GM23338 (cell line): ENCODE results near the gene FTCD. TPM values are rescaled to one million over a fixed set of nuclear protein-coding genes. Genes with fewer than 3 reads are reported as not detected.
"Not testable (repeated sequence)": the region's sequence is repeated elsewhere in the genome, so short reads cannot be mapped to it uniquely, and the experiment has no call there.

Experiments used
- ATAC-seq: fragments of 200-7000 bp; cut with Tn5 transposase; 3 replicates; pipeline ENCODE4 v1.9.1; 2020
- DNase-seq: peaks from one replicate; pipeline ENCODE4 v3.0.0-alpha.2; 2015; ENCODE audit warnings: low spot score
- H2AFZ ChIP-seq: fragments of 200-600 bp; sonication (generic); 2 replicates; pipeline ENCODE4 v1.8.0; 2016; ENCODE audit warnings: antibody characterized with exemption, mild to moderate bottlenecking, moderate library complexity
- H3F3A ChIP-seq: fragments of 200-600 bp; sonication (generic); replicated peaks from 2 replicates; pipeline ENCODE4 v1.8.0; 2017; ENCODE audit warnings: antibody characterized with exemption, mixed run types, low read depth
- H3K27ac ChIP-seq: fragments of 200-600 bp; sonication (generic); 2 replicates; pipeline ENCODE4 v1.6.1; 2016; ENCODE audit warnings: low read depth
- H3K27me3 ChIP-seq: fragments of 200-600 bp; sonication (generic); 2 replicates; pipeline ENCODE4 v1.8.0; 2016; ENCODE audit warnings: mild to moderate bottlenecking, mixed run types, moderate library complexity; ENCODE audit not compliant: insufficient read depth
- H3K36me3 ChIP-seq: fragments of 200-600 bp; sonication (generic); 2 replicates; pipeline ENCODE4 v1.8.0; 2016; ENCODE audit warnings: mild to moderate bottlenecking; ENCODE audit not compliant: insufficient read depth
- H3K4me1 ChIP-seq: fragments of 200-600 bp; sonication (generic); 2 replicates; pipeline ENCODE4 v1.8.0; 2016; ENCODE audit warnings: mild to moderate bottlenecking, moderate library complexity; ENCODE audit not compliant: insufficient read depth
- H3K4me2 ChIP-seq: fragments of 200-600 bp; sonication (generic); 2 replicates; pipeline ENCODE4 v1.7.1; 2017; ENCODE audit warnings: mixed run types
- H3K4me3 ChIP-seq: fragments of 200-600 bp; sonication (generic); 2 replicates; pipeline ENCODE4 v1.6.1; 2016; ENCODE audit warnings: mixed run types
- H3K79me2 ChIP-seq: fragments of 200-600 bp; sonication (generic); replicated peaks from 2 replicates; pipeline ENCODE4 v1.8.0; 2017; ENCODE audit warnings: mild to moderate bottlenecking; ENCODE audit not compliant: insufficient read depth
- H3K9me2 ChIP-seq: fragments of 200-600 bp; sonication (generic); 2 replicates; pipeline ENCODE4 v1.8.0; 2017; ENCODE audit not compliant: insufficient read depth
- H4K20me1 ChIP-seq: fragments of 200-600 bp; sonication (generic); replicated peaks from 2 replicates; pipeline ENCODE4 v1.8.0; 2017; ENCODE audit warnings: mild to moderate bottlenecking; ENCODE audit not compliant: insufficient read depth
- H3K27ac Mint-ChIP-seq: 2 replicates; pipeline ENCODE4 v1.8.0; 2020; ENCODE audit warnings: inconsistent platforms, mild to moderate bottlenecking, moderate library complexity, mixed read lengths
- H3K27me3 Mint-ChIP-seq: 3 replicates; pipeline ENCODE4 v1.8.0; 2022; ENCODE audit warnings: low read depth, mild to moderate bottlenecking, moderate library complexity, mixed read lengths, inconsistent platforms; ENCODE audit not compliant: insufficient read depth, poor library complexity
- H3K36me3 Mint-ChIP-seq: 3 replicates; pipeline ENCODE4 v1.8.0; 2021; ENCODE audit warnings: low read depth, mild to moderate bottlenecking, inconsistent platforms, moderate library complexity, mixed read lengths
- H3K4me1 Mint-ChIP-seq: 3 replicates; pipeline ENCODE4 v1.8.0; 2020; ENCODE audit warnings: mild to moderate bottlenecking, inconsistent platforms, mixed read lengths
- H3K4me3 Mint-ChIP-seq: 3 replicates; pipeline ENCODE4 v1.8.0; 2021; ENCODE audit warnings: moderate library complexity, mild to moderate bottlenecking, inconsistent platforms, mixed read lengths
- H3K9me3 Mint-ChIP-seq: 3 replicates; pipeline ENCODE4 v1.8.0; 2020; ENCODE audit warnings: moderate library complexity, mild to moderate bottlenecking, inconsistent platforms, mixed read lengths
- ETS1 ChIP-seq: IDR thresholded peaks from 2 replicates; pipeline ENCODE4 v1.6.1; 2016; ENCODE audit warnings: antibody characterized with exemption
- EZH2 ChIP-seq: fragments of 200-600 bp; sonication (generic); IDR thresholded peaks from one replicate; pipeline ENCODE4 v1.8.0; 2017; ENCODE audit warnings: antibody characterized with exemption, mild to moderate bottlenecking, low read depth; ENCODE audit not compliant: unreplicated experiment
- EZH2phosphoT487 ChIP-seq: fragments of 200-600 bp; sonication (generic); IDR thresholded peaks from one replicate; pipeline ENCODE4 v1.8.1; 2018; ENCODE audit warnings: antibody characterized with exemption; ENCODE audit not compliant: unreplicated experiment
- NANOG ChIP-seq: IDR thresholded peaks from 2 replicates; pipeline ENCODE4 v1.6.1; 2016; ENCODE audit warnings: antibody characterized with exemption, borderline replicate concordance
- ZNF114 ChIP-seq: fragments of 250-450 bp; sonication (Bioruptor Pico); IDR thresholded peaks from 2 replicates; pipeline ENCODE4 v1.5.0; 2020; ENCODE audit warnings: mild to moderate bottlenecking, moderate library complexity
- ZNF331 ChIP-seq: fragments of 250-450 bp; sonication (Bioruptor Pico); IDR thresholded peaks from 2 replicates; pipeline ENCODE4 v1.5.0; 2020; ENCODE audit warnings: low read depth, mild to moderate bottlenecking, moderate library complexity
- polyA plus RNA-seq: library from polyadenylated mRNA; unstranded; fragments of >200 nt; fragmentation: Nextera tagmentation; extraction: Ambion mirVana; gene quantifications from 2 replicates; pipeline ENCODE4 v1.2.1, GENCODE V29; 2016
- total RNA-seq: library from RNA; depleted of rRNA; stranded (reverse); fragments of >200 nt; shearing (Covaris generic); gene quantifications from 2 replicates; pipeline ENCODE4 v1.2.3, GENCODE V29; 2014
- TF ChIP-seq, protein P1 (sequence below), 2 experiments: fragments of 200-600 bp in 1 of 2; sonication (generic) in 1 of 2; conservative IDR thresholded peaks; 2 replicates each; pipeline versions ENCODE4 v1.5.1 to v1.6.1; 2016 to 2017; ENCODE audit warnings: antibody characterized with exemption in 2 of 2, low read depth in 2 of 2, mild to moderate bottlenecking in 2 of 2, moderate library complexity in 1 of 2
- TF ChIP-seq, protein P2 (sequence below): IDR thresholded peaks from one replicate; pipeline ENCODE4 v1.6.1; 2018; ENCODE audit warnings: antibody characterized with exemption; ENCODE audit not compliant: unreplicated experiment

Gene FTCD
- total and polyA plus RNA-seq, 2 experiments from 2014 or later, result 0.90 to 2.3 TPM

GRCh38 chr21:46148106-46148505 lies 7.3 kb downstream of the FTCD start:
- Histone ChIP-seq H2AFZ (no peak overlapping the region), H4K20me1 (no peaks in the 10 kb centered on the region), H3K4me2 (no peak overlapping the region), H3F3A (0 out of 2 replicates have a peak, but pooled peaks cover 7% of the 10 kb centered on the region), H3K4me3 (no peak overlapping the region), H3K9me2 (no peaks in the 10 kb centered on the region), H3K4me1 (no peaks in the 10 kb centered on the region; the same call in 1 of the 2 replicates), H3K79me2 (no peaks in the 10 kb centered on the region), H3K27ac (no peak overlapping the region), H3K36me3 (no peaks in the 10 kb centered on the region), H3K27me3 (no peaks in the 10 kb centered on the region)
- Mint-ChIP-seq H3K36me3 (peaks cover 9% of the 10 kb centered on the region), H3K27me3 (peaks cover 6% of the 10 kb centered on the region), H3K27ac (peak overlapping the region; percentile 66; the same call in 1 of the 2 replicates), H3K4me3 (no peak overlapping the region), H3K4me1 (peaks cover 23% of the 10 kb centered on the region), H3K9me3 (peaks cover 4% of the 10 kb centered on the region; the same call in 2 of the 3 replicates)
- TF ChIP-seq ZNF331 (CRISPR knock-in tag) (no peak), ZNF114 (CRISPR knock-in tag) (no peak), EZH2 (no peak), ETS1 (no peak), EZH2phosphoT487 (no peak)
- ATAC-seq (no peak), DNase-seq (no peak)

DNA sequence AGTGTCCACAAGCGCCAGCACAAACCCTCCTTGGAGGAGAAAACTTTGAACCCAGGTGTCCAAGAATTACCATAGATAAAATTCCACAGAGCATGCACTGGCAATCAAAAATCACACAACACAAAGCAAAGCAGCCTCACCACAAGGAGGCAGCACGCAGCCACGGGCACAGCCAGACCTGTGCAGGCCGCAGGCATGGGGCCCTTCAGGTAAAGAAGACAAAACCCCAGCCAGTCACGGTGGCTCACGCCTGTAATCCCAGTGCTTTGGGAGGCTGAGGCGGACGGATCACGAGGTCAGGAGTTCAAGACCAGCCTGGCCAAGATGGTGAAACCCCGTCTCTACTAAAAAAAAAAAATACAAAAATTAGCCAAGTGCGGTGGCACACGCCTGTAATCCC lies 8.0 kb downstream of the FTCD start:
- H3K27me3 Mint-ChIP-seq, H4K20me1 ChIP-seq, H2AFZ ChIP-seq, H3K36me3 Mint-ChIP-seq, H3K4me3 Mint-ChIP-seq, H3K4me2 ChIP-seq, H3K27me3 ChIP-seq, H3K79me2 ChIP-seq, H3K27ac Mint-ChIP-seq, H3K9me2 ChIP-seq, H3K4me3 ChIP-seq, H3K9me3 Mint-ChIP-seq, H3F3A ChIP-seq, H3K4me1 ChIP-seq, H3K36me3 ChIP-seq: not testable (repeated sequence)
- DNase-seq, result peak; percentile 83
- ATAC-seq, result peak; percentile 67
- peaks cover 19% of the 10 kb centered on the region for H3K4me1 Mint-ChIP-seq
- H3K27ac ChIP-seq, result peak overlapping the region; percentile 64; the same call in 1 of the 2 replicates
- TF ChIP-seq, protein P1, sequence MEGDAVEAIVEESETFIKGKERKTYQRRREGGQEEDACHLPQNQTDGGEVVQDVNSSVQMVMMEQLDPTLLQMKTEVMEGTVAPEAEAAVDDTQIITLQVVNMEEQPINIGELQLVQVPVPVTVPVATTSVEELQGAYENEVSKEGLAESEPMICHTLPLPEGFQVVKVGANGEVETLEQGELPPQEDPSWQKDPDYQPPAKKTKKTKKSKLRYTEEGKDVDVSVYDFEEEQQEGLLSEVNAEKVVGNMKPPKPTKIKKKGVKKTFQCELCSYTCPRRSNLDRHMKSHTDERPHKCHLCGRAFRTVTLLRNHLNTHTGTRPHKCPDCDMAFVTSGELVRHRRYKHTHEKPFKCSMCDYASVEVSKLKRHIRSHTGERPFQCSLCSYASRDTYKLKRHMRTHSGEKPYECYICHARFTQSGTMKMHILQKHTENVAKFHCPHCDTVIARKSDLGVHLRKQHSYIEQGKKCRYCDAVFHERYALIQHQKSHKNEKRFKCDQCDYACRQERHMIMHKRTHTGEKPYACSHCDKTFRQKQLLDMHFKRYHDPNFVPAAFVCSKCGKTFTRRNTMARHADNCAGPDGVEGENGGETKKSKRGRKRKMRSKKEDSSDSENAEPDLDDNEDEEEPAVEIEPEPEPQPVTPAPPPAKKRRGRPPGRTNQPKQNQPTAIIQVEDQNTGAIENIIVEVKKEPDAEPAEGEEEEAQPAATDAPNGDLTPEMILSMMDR (conservative IDR thresholded peaks at IDR 0.05; ENCODE audit: low read depth in 2 of 2), result peak; percentile 82 to 91

GRCh38 chr21:46146856-46147255 lies 8.5 kb downstream of the FTCD start:
- no peaks in the 10 kb centered on the region for H4K20me1 ChIP-seq
- DNase-seq, result no peak
- H3K27ac Mint-ChIP-seq, result no peak overlapping the region; the same call in 1 of the 2 replicates
- no peak for TF ChIP-seq NANOG
- TF ChIP-seq, protein P2, sequence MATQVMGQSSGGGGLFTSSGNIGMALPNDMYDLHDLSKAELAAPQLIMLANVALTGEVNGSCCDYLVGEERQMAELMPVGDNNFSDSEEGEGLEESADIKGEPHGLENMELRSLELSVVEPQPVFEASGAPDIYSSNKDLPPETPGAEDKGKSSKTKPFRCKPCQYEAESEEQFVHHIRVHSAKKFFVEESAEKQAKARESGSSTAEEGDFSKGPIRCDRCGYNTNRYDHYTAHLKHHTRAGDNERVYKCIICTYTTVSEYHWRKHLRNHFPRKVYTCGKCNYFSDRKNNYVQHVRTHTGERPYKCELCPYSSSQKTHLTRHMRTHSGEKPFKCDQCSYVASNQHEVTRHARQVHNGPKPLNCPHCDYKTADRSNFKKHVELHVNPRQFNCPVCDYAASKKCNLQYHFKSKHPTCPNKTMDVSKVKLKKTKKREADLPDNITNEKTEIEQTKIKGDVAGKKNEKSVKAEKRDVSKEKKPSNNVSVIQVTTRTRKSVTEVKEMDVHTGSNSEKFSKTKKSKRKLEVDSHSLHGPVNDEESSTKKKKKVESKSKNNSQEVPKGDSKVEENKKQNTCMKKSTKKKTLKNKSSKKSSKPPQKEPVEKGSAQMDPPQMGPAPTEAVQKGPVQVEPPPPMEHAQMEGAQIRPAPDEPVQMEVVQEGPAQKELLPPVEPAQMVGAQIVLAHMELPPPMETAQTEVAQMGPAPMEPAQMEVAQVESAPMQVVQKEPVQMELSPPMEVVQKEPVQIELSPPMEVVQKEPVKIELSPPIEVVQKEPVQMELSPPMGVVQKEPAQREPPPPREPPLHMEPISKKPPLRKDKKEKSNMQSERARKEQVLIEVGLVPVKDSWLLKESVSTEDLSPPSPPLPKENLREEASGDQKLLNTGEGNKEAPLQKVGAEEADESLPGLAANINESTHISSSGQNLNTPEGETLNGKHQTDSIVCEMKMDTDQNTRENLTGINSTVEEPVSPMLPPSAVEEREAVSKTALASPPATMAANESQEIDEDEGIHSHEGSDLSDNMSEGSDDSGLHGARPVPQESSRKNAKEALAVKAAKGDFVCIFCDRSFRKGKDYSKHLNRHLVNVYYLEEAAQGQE, result no peak

More at GRCh38 chr21:46146856-46147255, 8.5 kb downstream of the FTCD start:
- Histone ChIP-seq H3F3A (0 out of 2 replicates have a peak, but pooled peaks cover 7% of the 10 kb centered on the region), H3K4me3 (no peak overlapping the region), H2AFZ (no peak overlapping the region), H3K9me2 (no peaks in the 10 kb centered on the region), H3K27ac (peak overlapping the region; percentile 64; the same call in 1 of the 2 replicates), H3K27me3 (no peaks in the 10 kb centered on the region), H3K36me3 (no peaks in the 10 kb centered on the region), H3K4me2 (no peak overlapping the region), H3K4me1 (no peaks in the 10 kb centered on the region), H3K79me2 (no peaks in the 10 kb centered on the region)
- H3K36me3 Mint-ChIP-seq, result peaks cover 14% of the 10 kb centered on the region
- peaks cover 4% of the 10 kb centered on the region; the same call in 2 of the 3 replicates for H3K9me3 Mint-ChIP-seq
- peaks cover 14% of the 10 kb centered on the region for H3K4me1 Mint-ChIP-seq
- peaks cover 7% of the 10 kb centered on the region for H3K27me3 Mint-ChIP-seq
- H3K4me3 Mint-ChIP-seq, result no peak overlapping the region
- no peak for ATAC-seq
